Adrenal gland (tissue), 12 donors: Measurements from ENCODE around the gene RPTOR. TPM values are rescaled to one million over a fixed set of nuclear protein-coding genes. Genes with fewer than 3 reads are reported as not detected.

Source experiments
- DNase-seq, 7 donors: peaks; one replicate each; pipeline ENCODE4 v3.0.0-alpha.2; 2019 to 2020
- H3K27ac ChIP-seq, 5 donors: fragments of 200-600 bp; sonication (generic) in 4 of 5; 1 replicate in 3 of 5; 2 replicates in 2 of 5; pipeline versions ENCODE4 v1.5.1 to v1.8.0; 2016 to 2020; ENCODE audit warnings: mild to moderate bottlenecking in 1 of 5
- H3K27me3 ChIP-seq: fragments of 200-600 bp; 2 replicates; pipeline ENCODE4 v1.8.0; 2021
- H3K36me3 ChIP-seq, 2 donors: fragments of 200-600 bp; replicated peaks in 1 of 2; 1 replicate in 1 of 2; 2 replicates in 1 of 2; pipeline versions ENCODE4 v1.5.1 to v1.8.0; 2018 to 2022
- H3K4me1 ChIP-seq, 2 donors: fragments of 200-600 bp; replicated peaks in 1 of 2; 1 replicate in 1 of 2; 2 replicates in 1 of 2; pipeline versions ENCODE4 v1.5.1 to v1.8.0; 2018 to 2021
- H3K4me3 ChIP-seq, 4 donors: fragments of 200-600 bp; sonication (generic) in 3 of 4; one replicate each; pipeline ENCODE4 v1.5.1; 2016 to 2018
- H3K9me3 ChIP-seq, 3 donors: fragments of 200-600 bp; sonication (generic) in 1 of 3; replicated peaks in 1 of 3; 1 replicate in 2 of 3; 2 replicates in 1 of 3; pipeline versions ENCODE4 v1.5.1 to v1.8.0; 2016 to 2021
- POLR2A ChIP-seq, 2 donors: fragments of 450-650 bp; IDR thresholded peaks; one replicate each; pipeline ENCODE4 v1.6.1; 2017; ENCODE audit warnings: antibody characterized with exemption in 2 of 2, mild to moderate bottlenecking in 2 of 2, moderate library complexity in 1 of 2
- WGBS, 4 donors: extraction: QIAGEN DNeasy Blood & Tissue Kit in 2 of 4; methylation state at CpG; one replicate each; pipeline versions ENCODE4 v1.1.5 to v1.1.7; 2013 to 2017; 5-methylcytosine and 5-hydroxymethylcytosine counted together
- intact Hi-C, 2 donors: fragments of 100-400 bp; cut with DNase I; formaldehyde crosslinking; loops; one replicate each; pipeline versions ENCODE4 v1.14.1 to v1.15.0; 2022 to 2023
- polyA plus RNA-seq, 3 donors: library from polyadenylated mRNA; stranded (reverse); fragments of 200-250 nt in 2 of 3; fragments of 350-450 nt in 1 of 3; fragmentation: Illumina TruSeq in 1 of 3; extraction: RNeasy Lipid Tissue Mini Kit (QIAGEN cat#74804) in 1 of 3; gene quantifications; one replicate each; pipeline ENCODE4 v1.2.3, GENCODE V29; 2013 to 2014
- total RNA-seq, 9 donors: library from RNA; depleted of rRNA in 4 of 9; stranded (reverse); fragments of >200 nt in 4 of 9; fragments of 120-200 nt in 1 of 9; fragmentation: NEBNext Ultra II Directional in 1 of 9; extraction: Animal tissue kit (Norgen Biotek cat#: 25700) in 1 of 9; gene quantifications; one replicate each; pipeline versions ENCODE4 v1.1.0 to v1.2.4, GENCODE V29; 2013 to 2023
- TF ChIP-seq, protein P1 (sequence below), 6 experiments: fragments of 450-650 bp in 4 of 6; fragments of 200-600 bp in 2 of 6; sonication (generic) in 1 of 6; IDR thresholded peaks; 1 replicate in 5 of 6; 2 replicates in 1 of 6; pipeline versions ENCODE4 v1.5.1 to v1.8.0; 2016 to 2021; ENCODE audit warnings: antibody characterized with exemption in 6 of 6, mild to moderate bottlenecking in 2 of 6, moderate library complexity in 1 of 6
- donor health status: healthy with polysubstance abuse.
- donor health status: Bipolar disorder and iron deficiency.
- donor health status: DM: yes; HTN: yes; CAD: no.
- donor health status: DM: no; HTN: no; CAD: no.
- donor health status: DM: no; HTN: no; CAD: no.
- donor health status: DM: yes; HTN: yes; CAD: no.

RPTOR gene
- total and polyA plus RNA-seq, 12 donors, result 9.7 to 53.3 (median 29.7) TPM

DNA sequence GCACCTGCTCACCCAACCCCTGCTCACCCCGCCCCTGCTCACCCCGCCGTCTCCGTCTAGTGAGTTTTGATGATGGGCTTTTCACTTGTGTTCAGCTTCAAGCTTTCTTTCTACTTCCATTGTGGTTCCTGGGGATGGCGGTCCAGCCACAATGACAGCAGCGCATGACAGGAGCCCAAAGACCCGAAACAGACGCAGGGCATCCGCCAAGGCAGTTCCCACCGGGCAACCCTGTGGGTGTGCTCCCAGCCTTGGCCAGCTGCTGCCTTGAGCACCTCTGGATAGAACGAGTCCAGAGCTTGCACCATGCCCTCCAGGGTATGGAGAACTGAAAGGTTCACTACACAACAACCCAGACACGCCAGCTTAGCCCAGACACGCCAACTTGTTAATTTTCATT, 354.1 kb downstream of the RPTOR start:
- H3K4me3 ChIP-seq, result no peak overlapping the region
- H3K9me3 ChIP-seq, result no peaks in the 10 kb centered on the region
- H3K27ac ChIP-seq, result no peak overlapping the region
- peaks cover 0 to 10% of the 10 kb centered on the region in 2 donors for H3K4me1 ChIP-seq
- H3K36me3 ChIP-seq, result peaks cover 0 to 14% of the 10 kb centered on the region in 2 donors
- no peak for DNase-seq
- 89 to 99% (median 93%) methylated on average over 12 to 13 of the region's 13 CpGs for WGBS, 4 donors
- H3K27me3 ChIP-seq, result no peaks in the 10 kb centered on the region
- TF ChIP-seq POLR2A (IDR thresholded peaks at IDR 0.05), result no peak
- TF ChIP-seq, protein P1, sequence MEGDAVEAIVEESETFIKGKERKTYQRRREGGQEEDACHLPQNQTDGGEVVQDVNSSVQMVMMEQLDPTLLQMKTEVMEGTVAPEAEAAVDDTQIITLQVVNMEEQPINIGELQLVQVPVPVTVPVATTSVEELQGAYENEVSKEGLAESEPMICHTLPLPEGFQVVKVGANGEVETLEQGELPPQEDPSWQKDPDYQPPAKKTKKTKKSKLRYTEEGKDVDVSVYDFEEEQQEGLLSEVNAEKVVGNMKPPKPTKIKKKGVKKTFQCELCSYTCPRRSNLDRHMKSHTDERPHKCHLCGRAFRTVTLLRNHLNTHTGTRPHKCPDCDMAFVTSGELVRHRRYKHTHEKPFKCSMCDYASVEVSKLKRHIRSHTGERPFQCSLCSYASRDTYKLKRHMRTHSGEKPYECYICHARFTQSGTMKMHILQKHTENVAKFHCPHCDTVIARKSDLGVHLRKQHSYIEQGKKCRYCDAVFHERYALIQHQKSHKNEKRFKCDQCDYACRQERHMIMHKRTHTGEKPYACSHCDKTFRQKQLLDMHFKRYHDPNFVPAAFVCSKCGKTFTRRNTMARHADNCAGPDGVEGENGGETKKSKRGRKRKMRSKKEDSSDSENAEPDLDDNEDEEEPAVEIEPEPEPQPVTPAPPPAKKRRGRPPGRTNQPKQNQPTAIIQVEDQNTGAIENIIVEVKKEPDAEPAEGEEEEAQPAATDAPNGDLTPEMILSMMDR (IDR thresholded peaks at IDR 0.05), result no peak
- intact Hi-C loops, result no loop called here

DNA sequence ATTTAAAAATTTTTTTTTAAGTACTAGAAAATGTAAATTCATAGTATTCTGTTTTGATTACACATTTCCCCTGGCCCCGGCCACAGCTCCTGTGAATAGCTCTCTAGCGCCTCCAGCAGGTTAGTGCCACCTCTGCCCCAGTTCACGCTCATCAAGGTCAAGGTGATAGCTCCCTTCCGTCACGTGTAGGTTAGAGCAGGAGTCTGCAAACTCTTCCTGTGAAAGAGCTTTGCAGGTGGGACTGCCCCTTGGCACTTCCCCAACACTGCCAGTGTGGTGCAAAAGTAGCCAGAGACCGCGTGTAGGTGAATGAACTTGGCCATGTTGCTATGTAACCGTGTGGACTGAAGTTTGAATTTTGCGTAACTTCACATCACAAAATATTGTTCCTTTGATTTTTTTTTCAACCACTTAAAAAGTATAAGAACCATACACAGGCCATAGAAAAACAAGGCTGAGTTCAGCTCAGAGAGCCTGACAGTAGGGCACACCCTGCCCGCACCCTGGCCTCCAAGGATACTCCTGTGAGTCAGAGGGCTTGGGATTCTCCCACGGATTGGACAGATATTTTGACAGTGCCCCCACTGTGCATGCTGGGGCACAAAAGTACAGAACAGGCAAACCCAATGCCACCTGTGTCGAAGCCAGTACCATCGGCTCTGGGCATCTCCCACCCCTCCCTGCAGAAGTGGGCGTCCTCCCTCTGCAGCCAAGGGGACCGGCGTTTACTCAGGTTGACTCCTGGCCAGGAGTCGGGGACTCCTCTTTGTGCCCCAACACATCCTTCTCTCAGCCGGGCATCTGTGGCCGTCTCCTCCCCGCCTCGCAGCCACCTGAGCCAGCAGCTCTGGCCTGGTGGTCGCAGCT, 355.0 kb downstream of the RPTOR start:
- H3K36me3 ChIP-seq, result peaks cover 0 to 5% of the 10 kb centered on the region in 2 donors
- no peak overlapping the region for H3K27ac ChIP-seq
- 52 to 75% (median 61%) methylated on average over 17 to 22 of the region's 22 CpGs for WGBS, 4 donors
- no peaks in the 10 kb centered on the region for H3K27me3 ChIP-seq
- H3K4me1 ChIP-seq, result peaks cover 0 to 10% of the 10 kb centered on the region in 2 donors
- DNase-seq, result peak; percentile 61 to 75 (median 71)
- TF ChIP-seq, protein P1 (IDR thresholded peaks at IDR 0.05), result peak; percentile 33 to 69 (median 60)
- no peak for TF ChIP-seq POLR2A (IDR thresholded peaks at IDR 0.05)
- no peaks in the 10 kb centered on the region for H3K9me3 ChIP-seq
- intact Hi-C loops, result no loop called here
- H3K4me3 ChIP-seq, result no peak overlapping the region

DNA sequence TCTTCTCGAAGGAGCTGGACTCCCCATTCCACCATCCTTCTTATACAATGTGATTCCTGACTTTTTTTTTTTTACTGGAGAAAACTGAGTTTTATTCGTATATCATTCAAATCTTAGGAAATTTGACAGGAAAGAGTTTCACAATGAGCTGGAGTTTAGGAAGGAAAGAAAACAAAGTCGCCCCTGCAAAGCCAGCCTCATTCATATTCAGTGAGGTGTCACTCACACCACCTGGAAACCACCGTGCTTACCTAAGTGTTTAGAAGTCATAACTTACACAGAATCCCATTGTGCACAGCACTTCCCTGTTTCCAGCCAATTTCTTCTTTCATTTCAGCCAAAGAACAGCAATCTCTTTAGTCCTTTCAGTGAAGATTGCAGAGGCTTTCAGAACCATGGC, 356.7 kb downstream of the RPTOR start:
- TF ChIP-seq POLR2A (IDR thresholded peaks at IDR 0.05), result no peak
- TF ChIP-seq, protein P1 (IDR thresholded peaks at IDR 0.05), result no peak
- intact Hi-C loops, result no loop called here
- Histone ChIP-seq H3K9me3 (no peaks in the 10 kb centered on the region), H3K4me1 (peaks cover 0 to 10% of the 10 kb centered on the region in 2 donors), H3K27ac (no peak overlapping the region), H3K4me3 (no peak overlapping the region), H3K27me3 (no peaks in the 10 kb centered on the region), H3K36me3 (peaks cover 0 to 5% of the 10 kb centered on the region in 2 donors)
- no peak for DNase-seq
- WGBS, 4 donors, result 68 to 86% (median 76%) methylated on average over 4 of the region's 4 CpGs

DNA sequence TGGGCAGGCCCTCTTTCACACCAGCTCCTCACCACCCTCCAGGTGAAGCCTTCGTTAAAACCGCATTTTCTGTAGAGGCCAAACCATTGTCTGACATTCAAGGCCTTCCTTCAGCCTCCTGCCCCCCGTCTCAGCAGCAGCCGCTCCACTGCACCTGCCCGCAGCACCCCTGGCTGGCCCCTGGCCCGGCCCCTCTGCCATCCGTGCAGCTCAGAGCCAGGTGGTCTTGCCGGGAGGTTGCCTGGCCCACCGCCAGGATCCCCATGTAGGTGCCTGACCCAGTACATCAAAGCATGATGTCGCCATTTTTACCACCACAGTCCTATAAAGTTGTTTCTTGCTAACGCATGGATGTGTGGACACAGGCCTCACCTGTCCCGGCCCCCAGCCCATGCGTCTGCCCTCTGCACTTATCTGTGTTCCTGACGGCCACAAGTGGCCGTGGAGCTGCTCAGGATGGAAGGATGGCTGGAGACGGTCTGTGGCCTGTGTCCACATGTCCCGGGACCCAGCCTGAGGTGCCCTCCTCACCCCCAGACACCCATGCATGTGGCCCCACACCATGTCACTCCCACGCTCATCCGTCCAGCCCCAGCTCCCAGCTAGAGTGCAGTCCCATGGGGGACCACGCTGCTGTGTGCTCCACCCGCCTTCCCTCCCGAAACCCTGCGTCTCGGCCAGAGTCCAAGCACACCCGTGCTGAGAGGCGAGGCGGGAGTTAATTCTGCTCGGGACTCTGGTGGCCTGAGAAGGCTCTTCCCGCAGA, 357.7 kb downstream of the RPTOR start:
- Histone ChIP-seq H3K4me1 (peaks cover 0 to 10% of the 10 kb centered on the region in 2 donors), H3K36me3 (peaks cover 0 to 13% of the 10 kb centered on the region in 2 donors), H3K27me3 (no peaks in the 10 kb centered on the region), H3K4me3 (no peak overlapping the region), H3K9me3 (no peaks in the 10 kb centered on the region), H3K27ac (no peak overlapping the region)
- no peak for DNase-seq
- TF ChIP-seq, protein P1 (IDR thresholded peaks at IDR 0.05), result no peak
- TF ChIP-seq POLR2A (IDR thresholded peaks at IDR 0.05), result no peak
- intact Hi-C loops, result no loop called here
- WGBS, 4 donors, result 80 to 92% (median 91%) methylated on average over 3 to 29 of the region's 29 CpGs
